Mucosa of gallbladder (tissue), 1 donor: ENCODE measurements around the gene F5. TPM values are rescaled to one million over a fixed set of nuclear protein-coding genes. Genes with fewer than 3 reads are reported as not detected.

Source experiments
- DNase-seq: peaks from one replicate; pipeline ENCODE4 v3.0.0-alpha.2; 2020; ENCODE audit warnings: low spot score
- total RNA-seq: library from RNA; stranded (reverse); gene quantifications from one replicate; pipeline ENCODE4 v1.2.1, GENCODE V29; 2021
- donor health status: DM: no; HTN: no; CAD: no.

F5 gene
- total RNA-seq, 1 donor from 2014 or later: 154 TPM

DNA sequence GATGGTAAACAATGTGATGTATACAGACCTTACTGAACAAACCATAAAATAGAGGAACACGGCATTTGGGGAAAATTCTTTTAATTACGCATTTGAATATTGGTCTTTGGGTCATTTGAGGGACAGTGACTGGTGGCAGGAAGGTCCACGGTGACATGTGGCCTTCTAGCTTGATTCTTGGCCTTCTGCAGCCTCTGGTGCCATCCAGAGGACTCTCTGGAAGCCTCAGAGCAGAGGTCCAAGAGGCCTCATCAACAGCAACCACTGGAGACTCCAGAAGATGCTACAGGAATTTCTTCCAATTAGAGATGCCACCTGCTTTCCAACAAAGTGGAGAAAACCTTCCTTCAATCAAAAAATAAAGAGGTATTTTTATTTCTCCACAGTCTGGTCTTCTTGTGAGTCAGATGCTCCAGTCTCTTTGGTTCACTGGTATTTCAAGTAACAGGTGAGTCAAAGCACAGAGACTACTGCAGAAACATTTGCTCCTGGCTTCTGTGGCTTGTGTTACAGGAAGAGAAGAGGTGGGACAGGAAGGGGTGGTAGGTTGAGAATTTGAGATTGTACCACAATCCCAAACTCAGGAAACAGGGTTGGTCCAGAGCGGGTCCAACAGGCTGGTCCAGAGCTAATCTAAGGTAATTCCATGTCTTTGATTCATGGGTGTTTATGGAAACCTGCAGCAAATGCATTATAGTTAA lies 2.7 kb upstream of the F5 start:
- no peak for DNase-seq

DNA sequence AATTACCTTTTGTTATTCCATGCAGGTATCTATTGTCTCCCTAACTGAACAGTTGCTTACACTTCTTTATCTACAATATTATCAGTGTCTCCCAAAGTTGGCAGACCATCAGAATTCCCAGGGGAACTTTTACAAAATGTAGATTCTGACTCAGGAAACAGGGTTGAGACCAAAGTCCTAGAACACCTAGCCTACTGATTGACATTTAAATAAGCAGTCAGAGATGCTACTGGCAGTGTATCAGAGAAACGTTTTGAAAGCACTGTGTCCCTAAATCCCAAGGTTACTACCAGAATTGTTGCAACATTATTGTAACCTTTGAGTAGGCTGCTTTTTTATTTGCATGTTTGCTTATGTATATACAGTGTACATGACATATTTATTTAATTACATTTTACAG lies 1.8 kb upstream of the F5 start:
- no peak for DNase-seq

- DNase-seq: no peak
Measured at GRCh38 chr1:169586067-169586394, 250 bp downstream of the F5 start.

GRCh38 chr1:169585181-169585580 lies 1.1 kb downstream of the F5 start:
- DNase-seq: no peak

- no peak for DNase-seq
Measured at GRCh38 chr1:169584483-169585144, 1.7 kb downstream of the F5 start.

GRCh38 chr1:169577981-169578738 lies 8.1 kb downstream of the F5 start:
- DNase-seq: no peak

- DNase-seq: no peak
Measured at GRCh38 chr1:169576935-169577331, 9.3 kb downstream of the F5 start.

DNA sequence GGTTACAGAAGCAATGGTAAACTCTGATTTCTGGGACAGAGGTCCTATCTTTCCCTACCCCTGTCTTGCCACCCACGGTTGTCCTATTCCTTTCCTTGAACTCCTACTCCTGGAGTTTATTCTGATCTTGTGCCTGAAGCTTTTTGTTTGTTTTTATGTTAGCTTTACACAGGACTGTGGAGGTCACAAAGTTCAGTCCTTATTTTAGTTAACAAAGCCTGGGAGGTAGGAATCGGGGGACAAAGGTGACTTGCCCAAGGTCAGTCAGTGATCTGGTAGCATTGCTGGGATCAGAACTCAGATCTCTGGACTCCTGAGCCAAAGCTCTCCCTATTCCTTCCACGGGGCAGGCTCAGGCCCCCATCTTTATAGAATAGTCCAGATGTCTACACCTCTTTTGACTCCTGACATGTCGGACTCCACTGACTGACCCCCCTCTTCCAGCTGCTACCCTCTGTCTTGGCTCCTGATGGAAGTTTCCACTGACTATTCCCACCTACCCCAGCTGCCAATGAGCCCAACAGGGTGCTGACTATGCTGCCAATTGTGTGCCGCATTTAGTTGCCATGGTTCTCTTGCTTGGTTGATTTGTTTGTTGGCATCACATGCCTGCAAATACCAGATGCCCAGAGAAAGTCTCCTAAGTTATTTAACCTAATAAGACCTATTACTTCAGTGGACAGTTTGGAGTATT lies 9.9 kb downstream of the F5 start:
- DNase-seq: no peak

GRCh38 chr1:169574336-169574735 lies 11.9 kb downstream of the F5 start:
- DNase-seq: peak; percentile 72

DNA sequence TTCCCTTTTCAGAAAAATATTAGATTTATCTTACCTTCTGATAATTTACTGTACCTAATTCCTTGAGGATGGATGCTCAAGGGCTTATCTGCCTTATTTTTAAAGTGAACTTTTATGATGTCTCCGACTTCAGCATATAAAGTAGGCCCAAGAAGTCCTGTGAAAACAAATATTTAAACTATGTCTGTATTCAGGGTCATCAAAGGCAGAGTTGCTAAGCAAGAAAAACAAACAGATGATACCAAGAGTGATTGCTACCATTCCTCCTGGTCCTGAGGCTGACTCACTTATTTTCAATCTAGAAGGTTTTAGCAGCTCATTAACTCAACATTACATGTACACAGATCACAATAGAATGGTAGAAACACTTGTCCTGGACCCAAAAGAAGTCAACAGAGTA lies 14.1 kb downstream of the F5 start:
- DNase-seq: no peak

- no peak for DNase-seq
Measured at GRCh38 chr1:169571450-169571849, 14.8 kb downstream of the F5 start.

DNA sequence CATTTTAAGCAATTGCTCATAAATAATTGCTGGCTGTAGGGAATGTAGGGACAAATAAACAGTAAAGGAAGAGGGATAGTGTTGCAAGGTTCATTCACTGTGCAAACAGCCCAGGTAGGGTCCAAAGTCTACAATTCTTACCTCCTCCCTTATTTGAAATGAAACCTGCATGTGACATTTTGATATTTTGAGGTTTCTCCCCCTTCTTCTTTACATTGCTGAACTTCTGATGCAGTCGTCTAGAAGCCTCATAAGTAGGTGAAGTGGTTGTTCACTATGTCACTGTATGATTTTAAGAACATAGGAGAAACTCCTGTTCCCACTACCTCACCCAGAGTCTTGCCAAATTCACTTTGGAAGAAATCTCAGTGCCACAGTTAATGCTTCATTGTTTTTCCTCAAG lies 16.1 kb downstream of the F5 start:
- peak; percentile 39 for DNase-seq

- DNase-seq: no peak
Measured at GRCh38 chr1:169568497-169568896, 17.8 kb downstream of the F5 start.

DNA sequence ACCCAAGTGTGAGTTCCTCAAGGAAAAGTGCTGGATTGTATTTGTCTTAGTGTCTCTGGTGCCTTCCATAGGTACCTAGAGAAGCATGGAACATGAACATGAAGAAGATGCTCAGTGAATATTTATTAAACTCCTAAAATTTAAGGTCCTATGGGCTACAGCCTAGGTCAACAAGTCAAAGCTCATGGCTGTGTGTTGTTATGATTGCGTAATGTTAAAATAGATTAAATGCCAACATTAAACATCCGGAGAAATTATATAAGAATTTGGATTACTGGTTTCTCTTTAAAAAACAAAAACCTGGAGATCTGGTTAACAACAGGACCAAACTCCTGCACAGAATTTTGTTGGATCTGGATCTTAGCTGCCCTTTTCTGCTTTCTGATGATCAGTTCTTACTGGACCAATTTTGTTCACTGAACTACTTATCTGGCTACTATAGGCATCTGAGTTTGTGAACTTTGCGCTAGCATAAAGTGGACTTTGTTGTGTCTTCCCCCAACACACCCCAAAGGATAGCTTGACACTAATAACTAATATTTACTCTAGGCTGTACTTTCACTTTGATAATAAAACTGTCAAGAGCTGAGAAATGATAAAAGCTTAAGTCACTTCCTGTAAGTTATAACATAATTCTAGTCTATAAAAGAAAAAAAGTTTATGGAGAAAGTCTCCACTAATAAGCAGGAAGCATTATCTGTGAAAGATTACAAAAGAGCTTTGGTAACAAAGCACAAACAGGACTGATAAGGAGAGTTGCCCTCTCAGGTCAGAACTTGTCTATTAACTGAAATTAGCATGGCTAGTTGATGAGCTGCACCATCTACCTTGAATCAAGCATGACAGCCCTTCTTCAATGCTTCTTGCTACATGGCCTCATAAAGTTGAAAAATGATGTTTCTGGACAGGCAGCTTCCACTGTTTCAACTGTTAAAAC lies 20.7 kb downstream of the F5 start:
- peak; percentile 24 for DNase-seq

- no peak for DNase-seq
Measured at GRCh38 chr1:169563650-169564049, 22.6 kb downstream of the F5 start.

DNA sequence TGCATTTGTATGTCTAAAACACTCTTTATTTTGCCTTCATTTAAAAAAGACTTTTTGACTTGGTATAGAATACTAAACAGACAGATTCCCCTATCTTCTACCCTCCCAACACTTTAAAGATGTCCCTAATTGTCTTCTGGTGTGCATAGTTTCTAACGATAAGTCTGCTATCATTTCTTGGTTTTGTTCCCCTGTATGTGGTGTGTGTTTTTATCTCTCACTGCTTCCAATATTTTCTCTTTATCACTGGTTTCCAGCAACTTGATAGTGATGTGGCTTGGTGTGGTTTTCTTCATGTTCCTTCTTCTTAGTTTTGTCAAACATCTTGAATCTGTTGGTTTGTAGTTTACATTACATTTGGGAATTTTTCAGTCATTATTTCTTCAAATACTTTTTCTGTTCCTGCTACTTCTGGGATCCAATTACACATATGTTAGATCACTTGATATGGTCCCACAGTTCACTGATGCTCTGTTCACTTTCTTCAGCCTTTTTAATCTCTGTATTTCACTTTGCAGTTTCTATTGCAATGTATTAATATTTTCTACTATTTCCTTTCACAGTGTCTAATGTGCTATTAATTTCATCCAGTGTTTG lies 23.2 kb downstream of the F5 start:
- no peak for DNase-seq

GRCh38 chr1:169561692-169562091 lies 24.6 kb downstream of the F5 start:
- no peak for DNase-seq

DNA sequence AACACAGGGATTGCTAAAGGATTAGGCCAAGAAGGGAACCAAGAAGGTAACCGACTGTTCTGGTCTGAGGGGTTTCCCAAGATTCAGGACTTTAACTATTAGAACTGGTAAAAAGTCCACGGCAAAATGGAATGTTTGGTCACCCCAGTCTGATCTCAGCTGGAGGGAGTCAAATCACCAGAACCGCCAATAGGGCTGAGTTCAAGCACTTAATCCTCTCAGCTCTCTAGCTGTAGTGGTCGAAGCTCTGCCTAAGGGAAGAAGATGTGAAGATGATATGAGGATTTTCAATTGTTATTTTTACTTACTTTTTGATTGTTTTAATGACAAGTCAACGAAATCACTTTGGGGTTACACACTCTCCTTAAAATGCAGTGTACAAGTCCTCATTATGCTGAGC lies 29.1 kb downstream of the F5 start:
- no peak for DNase-seq

DNA sequence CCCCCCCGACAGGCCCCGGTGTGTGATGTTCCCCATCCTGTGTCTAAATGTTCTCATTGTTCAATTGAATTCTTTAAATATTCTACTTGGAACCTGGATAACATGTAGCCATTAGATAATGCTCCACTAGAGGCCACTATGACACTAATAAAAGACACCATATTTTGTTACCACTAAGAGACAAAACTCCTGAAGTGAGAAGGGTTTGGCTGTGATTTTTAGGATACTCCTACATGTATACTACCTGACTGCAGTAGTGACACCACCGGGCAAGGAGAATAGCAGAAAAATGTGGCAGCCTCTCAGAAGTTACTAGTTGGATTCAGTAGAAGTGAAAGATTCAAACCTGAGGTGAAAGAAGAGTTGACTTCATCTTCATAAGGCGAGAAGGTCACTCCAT lies 36.0 kb downstream of the F5 start:
- no peak for DNase-seq

DNA sequence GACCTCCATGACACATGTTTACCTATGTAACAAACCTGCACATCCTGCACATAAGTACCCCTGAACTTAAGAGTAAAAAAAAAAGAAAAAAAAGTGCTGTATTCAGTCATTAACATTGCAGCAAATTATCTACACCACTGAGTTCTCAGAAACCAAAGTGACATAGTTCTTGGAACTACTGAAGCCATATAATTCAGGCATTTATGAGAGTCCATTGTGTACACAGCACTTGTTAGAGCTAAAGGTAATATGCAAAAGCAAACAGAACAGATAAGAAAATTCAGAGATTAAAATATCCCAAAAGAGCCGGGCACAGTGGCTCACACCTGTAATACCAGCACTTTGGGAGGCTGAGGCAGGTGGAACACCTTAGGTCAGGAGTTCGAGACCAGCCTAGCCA lies 38.0 kb downstream of the F5 start:
- no peak for DNase-seq
